Activated CD4-positive, alpha-beta T cell treated with anti-CD3 and anti-CD28 coated beads, Interleukin-2, amount 50 U/mL, for 24 hours (primary cell): ENCODE data around the gene KCTD2.

Experiments
- DNase-seq, 2 donors: peaks; one replicate each; pipeline ENCODE4 v3.0.0-alpha.2; 2020; ENCODE audit warnings: low read depth in 1 of 2, low spot score in 1 of 2

KCTD2 gene

DNA sequence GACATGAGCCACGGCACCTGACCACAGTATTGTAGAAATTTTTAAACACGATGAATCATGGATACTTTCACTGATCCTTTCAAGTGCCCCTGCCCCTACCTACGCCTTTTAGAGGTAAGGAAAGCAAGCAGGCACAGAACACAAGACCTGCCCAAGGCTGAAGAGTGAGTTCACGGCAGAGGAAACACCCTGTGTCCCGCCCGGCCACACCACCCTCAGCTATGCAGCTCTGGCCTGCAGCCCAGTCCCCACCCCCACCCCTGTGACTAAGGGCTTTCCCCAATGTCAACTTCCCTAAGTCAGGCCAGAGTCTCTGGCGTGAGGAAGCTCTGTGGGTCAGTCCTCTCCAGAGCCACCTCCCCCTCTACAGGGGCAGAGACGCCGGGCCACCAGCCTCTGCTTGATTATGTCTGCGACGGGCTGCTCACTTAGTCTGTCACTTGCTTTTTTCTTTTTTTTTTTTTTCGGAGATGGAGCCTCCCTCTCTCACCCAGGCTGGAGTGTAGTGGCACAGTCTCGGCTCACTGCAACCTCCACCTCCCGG is 49.1 kb downstream of the KCTD2 start:
- no peak for DNase-seq

DNA sequence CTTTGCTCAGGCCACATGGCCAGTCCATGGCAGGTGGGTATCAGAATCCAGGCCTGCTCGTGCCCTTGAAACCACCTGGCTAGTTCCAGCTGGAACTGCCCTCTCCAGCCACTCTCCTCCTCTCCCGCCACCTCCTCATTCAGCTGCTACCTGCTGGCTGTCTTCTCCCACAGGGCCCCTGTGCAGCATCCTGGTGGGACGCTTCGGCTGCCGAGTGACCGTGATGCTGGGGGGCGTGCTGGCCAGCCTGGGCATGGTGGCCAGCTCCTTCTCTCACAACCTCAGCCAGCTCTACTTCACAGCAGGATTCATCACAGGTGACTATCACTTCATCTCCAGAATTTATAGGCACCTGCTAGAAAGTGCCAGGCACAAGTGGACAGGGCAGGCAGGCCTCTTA is 50.8 kb downstream of the KCTD2 start:
- no peak for DNase-seq

DNA sequence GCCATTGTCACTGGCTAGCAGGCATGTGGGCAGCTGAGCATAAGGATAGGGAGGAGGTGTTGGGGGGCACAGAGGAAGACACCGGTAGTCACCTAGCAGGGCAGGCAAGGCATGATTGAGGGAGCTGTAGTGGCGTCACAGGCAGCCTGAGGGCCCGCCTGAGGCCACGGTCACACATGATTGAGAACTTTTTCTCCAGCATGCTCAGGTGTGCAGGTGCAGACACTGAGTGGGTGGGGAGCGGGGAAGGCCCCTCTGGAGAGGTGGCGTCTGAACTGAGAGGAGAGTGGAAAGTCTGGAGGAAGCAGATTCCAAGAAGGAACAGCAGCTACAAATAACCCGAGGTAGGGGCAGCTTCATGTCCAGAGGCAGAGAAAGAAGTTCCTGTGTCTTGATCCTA is 51.8 kb downstream of the KCTD2 start:
- DNase-seq: no peak

DNA sequence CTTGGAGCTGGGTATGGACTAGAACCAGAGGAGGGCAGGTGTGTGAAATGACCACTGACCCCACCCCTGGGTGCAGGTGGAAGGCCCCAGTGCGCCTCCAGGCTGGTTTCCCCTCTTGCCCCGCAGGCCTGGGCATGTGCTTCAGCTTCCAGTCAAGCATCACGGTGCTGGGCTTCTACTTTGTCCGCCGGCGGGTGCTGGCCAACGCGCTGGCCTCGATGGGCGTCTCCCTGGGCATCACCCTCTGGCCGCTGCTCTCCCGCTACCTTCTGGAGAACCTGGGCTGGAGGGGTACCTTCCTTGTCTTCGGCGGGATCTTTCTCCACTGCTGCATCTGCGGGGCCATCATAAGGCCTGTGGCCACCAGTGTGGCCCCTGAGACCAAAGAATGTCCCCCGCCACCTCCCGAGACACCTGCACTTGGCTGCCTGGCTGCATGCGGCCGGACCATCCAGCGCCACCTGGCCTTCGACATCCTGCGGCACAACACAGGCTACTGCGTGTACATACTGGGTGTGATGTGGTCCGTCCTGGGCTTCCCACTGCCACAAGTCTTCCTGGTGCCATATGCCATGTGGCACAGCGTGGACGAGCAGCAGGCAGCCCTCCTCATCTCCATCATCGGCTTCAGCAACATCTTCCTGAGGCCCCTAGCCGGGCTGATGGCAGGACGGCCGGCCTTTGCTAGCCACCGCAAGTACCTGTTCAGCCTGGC is 53.0 kb downstream of the KCTD2 start:
- no peak for DNase-seq

GRCh38 chr17:75102385-75102821 is 55.4 kb downstream of the KCTD2 start:
- DNase-seq: no peak

GRCh38 chr17:75103601-75104554 is 56.9 kb downstream of the KCTD2 start:
- no peak for DNase-seq

DNA sequence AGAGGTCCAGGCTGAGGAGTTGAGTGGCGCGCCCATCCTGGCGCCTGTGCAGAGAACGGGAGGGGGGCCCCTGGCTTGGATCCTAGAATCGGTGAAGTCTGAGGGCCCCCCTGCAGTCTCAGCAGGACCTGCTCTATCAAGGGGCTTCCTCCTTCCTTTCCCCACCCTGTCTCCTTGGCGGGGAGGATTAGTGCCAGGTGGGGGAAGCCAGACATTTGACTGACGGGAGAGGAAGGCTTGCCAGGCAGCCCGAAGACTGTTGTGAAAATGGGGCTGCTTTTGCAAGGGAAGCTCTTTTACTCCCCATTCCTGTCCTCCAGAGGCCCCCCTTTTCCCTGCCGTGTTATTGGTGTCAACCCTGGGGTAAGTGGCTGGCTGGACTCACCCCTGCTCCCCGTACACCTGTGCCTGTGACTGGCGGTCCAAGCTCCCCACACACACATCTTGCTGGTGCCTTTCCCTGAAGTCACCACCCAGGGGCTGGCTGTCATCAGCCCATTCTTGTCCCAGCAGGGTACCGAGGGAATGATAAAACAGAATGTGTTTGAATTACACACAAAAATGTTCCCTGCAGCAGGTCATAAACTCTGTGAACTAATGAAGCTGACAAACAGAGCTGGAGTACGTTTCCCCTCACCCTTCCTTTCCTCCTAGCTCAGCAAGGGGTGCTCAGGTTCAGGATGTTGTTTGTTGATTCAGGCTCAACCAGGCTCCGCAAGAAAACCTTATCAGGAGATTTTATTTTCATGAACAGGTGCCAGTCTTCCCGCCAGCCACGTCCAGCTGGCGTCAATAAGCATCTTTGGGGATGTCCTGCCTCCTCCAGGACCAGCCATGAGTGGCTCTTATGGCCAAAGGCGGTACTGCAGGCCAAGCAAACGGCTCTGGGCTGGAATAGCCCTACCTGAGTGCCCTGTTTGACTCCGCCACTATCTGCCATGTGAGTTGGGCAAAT is 58.4 kb downstream of the KCTD2 start:
- DNase-seq: no peak

DNA sequence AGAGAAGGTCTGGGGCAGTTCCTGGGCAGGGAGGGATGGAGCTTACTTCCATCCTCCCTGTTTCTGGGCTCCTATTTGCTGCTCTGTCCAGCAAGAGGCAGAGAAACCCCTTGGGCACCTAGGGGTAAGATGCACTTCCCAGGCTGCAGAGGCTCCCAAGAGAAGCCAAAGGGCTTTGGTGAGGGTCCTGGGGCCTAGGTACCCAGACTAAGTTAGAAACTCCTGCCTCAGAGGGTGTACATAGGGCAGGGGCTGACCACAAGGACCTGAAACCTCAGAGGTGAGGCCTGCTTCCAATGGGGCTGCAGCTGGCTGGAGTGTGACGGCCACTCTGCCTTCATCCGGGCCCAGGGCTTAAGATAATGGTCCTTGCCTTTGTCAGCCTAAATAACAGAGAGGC is 61.2 kb downstream of the KCTD2 start:
- DNase-seq: no peak

GRCh38 chr17:75109046-75109406 is 62.0 kb downstream of the KCTD2 start:
- DNase-seq: no peak

DNA sequence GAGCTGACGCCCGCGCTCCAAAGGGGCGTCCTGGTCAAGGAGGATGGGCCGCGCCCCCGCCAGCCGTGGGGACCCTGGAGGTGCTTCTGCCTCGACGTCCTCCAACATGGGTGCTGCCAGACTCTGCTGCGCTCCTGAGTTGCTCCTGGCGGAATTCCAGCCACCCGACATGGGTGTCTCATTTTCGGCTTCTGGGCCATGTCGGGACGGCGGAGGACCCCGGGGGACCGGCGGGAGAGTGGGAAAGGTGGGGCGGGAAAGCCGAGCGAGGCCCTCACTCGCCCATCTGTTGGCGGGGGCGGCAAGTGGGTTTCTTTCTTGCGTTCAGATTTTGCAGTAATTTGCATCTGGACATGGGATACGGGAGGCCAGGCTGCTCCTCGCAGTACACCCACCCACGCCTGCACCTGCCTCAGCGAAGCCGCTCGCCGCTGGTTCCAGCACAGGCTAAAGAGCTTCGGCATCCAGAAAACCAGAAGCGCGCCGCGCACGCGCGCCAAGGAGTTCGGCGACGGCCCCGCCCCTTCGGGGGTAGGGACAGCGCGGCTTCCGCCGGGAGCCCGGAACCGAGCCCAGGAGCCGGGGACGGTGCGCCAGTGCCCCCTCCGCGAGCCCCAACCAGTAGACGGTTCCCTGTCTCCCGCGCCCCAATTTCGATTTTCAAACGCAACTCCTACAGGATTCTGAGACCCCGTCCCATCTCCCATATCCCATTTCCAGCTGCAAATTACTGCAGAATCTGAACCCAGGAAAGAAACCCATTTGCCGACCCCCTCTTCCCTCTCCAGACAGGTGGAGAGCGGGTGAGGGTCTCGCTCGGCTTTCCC is 62.6 kb downstream of the KCTD2 start, which contains the start of gene ARMC7:
Gene ARMC7, plus strand, starts transcription at position 563 of the 827 bp plus-strand sequence. CDS start 320 bp downstream, outside the sequence.
- DNase-seq: peak; percentile 82 to 88

- DNase-seq: no peak
Measured at GRCh38 chr17:75110234-75110937, 63.4 kb downstream of the KCTD2 start.

DNA sequence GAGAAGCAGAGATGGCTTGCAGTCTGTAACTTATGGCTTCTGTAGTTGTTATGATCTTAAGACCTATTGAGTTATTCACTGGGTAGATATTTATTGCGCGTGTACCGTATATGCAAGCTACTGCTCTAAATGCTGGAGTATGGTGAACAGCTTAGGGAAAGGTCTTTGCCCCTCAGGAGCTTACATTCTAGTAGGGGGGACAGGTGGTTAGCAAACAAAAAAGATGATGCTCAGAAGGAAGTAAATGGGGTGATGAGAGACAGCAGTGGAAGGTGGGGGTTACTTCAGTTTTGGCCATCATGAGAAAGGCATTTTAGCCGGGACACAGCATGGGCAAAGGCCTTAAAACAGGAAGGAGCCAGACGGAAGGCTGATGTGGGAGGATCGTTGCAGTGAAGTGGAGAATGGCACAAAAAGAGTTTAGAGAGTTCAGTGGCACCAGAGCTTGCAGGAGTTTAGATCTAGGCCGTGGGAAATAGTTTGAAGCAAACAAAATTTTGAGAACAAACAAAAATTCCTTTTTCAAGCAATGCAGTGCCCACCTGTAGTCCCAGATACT is 64.8 kb downstream of the KCTD2 start:
- DNase-seq: no peak

- DNase-seq: peak; percentile 83 to 89
Measured at GRCh38 chr17:75113798-75114551, 67.0 kb downstream of the KCTD2 start.

DNA sequence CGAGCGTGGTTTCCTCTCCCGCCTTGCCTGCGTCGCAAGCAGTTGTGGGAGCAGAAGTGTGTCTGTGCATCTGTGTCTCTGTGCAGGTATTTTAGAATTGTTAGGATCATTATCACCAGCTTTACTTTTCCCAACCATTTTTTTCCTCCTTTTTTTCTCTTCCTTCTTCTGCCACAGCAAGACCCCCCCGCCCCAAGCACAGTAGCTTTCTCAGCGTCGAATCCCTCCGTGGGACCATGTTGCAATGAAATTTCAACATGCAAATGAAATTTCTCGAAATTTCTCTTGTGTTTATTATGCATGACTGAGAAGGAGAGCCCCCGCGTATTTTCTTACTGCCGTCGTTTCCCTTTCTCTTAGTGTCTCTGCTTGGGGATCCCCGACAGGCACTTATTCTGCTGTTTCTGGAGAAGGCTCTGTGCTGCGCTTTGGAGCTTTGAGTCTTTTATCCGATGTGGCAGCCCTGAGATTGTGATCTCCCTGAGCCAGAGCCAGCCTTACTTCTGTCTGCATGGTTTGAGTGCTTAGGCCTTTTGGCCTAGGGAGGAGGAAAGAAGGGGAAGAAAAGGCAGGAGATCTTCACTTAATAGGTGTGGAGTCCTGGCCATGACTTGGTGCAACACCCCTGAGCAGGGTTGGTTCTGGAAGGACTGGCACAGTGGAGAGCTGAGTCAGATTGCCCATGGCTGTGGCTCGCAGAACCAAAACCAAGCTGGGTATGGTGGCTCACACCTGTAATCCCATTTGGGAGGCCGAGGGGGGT is 67.7 kb downstream of the KCTD2 start:
- DNase-seq: no peak
